Thoracic aorta (tissue), 2 donors: ENCODE data around the gene HDAC9. TPM values are rescaled to one million over a fixed set of nuclear protein-coding genes. Genes with fewer than 3 reads are reported as not detected.

ENCODE experiments used
- ATAC-seq: fragments of 150-250 bp; one replicate; pipeline ENCODE4 v1.8.0; 2017; ENCODE audit warnings: low read depth; ENCODE audit not compliant: insufficient number of reproducible peaks, low FRiP score
- DNase-seq: peaks from one replicate; pipeline ENCODE4 v3.0.0-alpha.2; 2020; ENCODE audit warnings: low spot score
- H3K27ac ChIP-seq, 2 donors: fragments of 200-600 bp; sonication (generic); 1 replicate in 1 of 2; 2 replicates in 1 of 2; pipeline ENCODE4 v1.5.1; 2016; ENCODE audit warnings: mild to moderate bottlenecking in 2 of 2, moderate library complexity in 2 of 2
- H3K27me3 ChIP-seq: fragments of 200-600 bp; sonication (generic); replicated peaks from 2 replicates; pipeline ENCODE4 v1.6.0; 2016; ENCODE audit warnings: mild to moderate bottlenecking; ENCODE audit not compliant: insufficient read depth
- H3K36me3 ChIP-seq: fragments of 200-600 bp; sonication (generic); one replicate; pipeline ENCODE4 v1.5.1; 2016
- H3K4me1 ChIP-seq, 2 donors: fragments of 200-600 bp; sonication (generic); 1 replicate in 1 of 2; 2 replicates in 1 of 2; pipeline versions ENCODE4 v1.5.1 to v1.6.0; 2016; ENCODE audit warnings: low read depth in 2 of 2, mild to moderate bottlenecking in 1 of 2; ENCODE audit not compliant: control insufficient read depth in 1 of 2
- H3K4me3 ChIP-seq: fragments of 200-600 bp; sonication (generic); 2 replicates; pipeline ENCODE4 v1.5.1; 2016; ENCODE audit warnings: mild to moderate bottlenecking
- H3K9me3 ChIP-seq: fragments of 200-600 bp; sonication (generic); 2 replicates; pipeline ENCODE4 v1.5.1; 2016
- CTCF ChIP-seq: fragments of 200-600 bp; sonication (generic); IDR thresholded peaks from one replicate; pipeline ENCODE4 v1.5.1; 2019; ENCODE audit warnings: antibody characterized with exemption
- total RNA-seq, 2 donors: library from RNA; depleted of rRNA; stranded (reverse); fragments of >200 nt; gene quantifications; one replicate each; pipeline versions ENCODE4 v1.1.0 to v1.2.3, GENCODE V29; 2016

The HDAC9 gene
- total RNA-seq, 2 donors from 2014 or later, result 64.1 to 81.6 TPM

DNA sequence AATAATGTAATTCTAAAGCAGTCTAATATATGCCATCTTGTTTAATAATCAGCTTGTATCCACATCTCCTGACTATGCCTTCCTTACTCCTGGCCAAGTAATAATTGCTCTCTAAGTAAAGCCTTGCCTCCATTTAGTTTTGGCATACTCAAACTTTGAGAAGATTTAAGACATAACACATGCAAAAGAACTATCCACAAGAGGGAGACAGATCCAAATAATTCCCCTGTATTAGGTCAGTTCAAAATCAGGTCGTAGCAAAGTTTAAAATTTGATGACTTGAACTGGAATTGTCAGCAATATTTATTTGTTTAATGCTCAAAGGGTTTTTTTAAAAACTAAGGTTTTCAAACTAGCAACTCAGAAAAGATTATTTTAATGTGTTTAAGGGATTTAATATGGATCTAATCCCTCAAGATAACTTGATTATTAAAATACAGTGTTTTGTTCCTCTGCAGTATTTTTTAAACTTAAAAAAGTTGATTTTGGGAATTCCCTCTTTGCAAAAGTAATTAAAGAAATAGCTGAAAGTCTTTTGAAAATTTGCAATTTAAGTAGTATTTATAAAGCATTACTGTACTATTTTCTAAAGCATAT lies 95.3 kb downstream of the HDAC9 start:
- H3K4me1 ChIP-seq, result no peaks in the 10 kb centered on the region
- H3K27me3 ChIP-seq, result no peaks in the 10 kb centered on the region
- H3K4me3 ChIP-seq, result no peak overlapping the region
- H3K36me3 ChIP-seq, result peaks cover 5% of the 10 kb centered on the region
- H3K27ac ChIP-seq, result no peak overlapping the region
- no peak for DNase-seq
- TF ChIP-seq CTCF, result peak; percentile 42
- H3K9me3 ChIP-seq, result no peaks in the 10 kb centered on the region
- ATAC-seq, result no peak

GRCh38 chr7:18593602-18594279 lies 98.2 kb downstream of the HDAC9 start:
- DNase-seq, result no peak
- no peaks in the 10 kb centered on the region for H3K27me3 ChIP-seq
- H3K4me3 ChIP-seq, result no peak overlapping the region
- H3K36me3 ChIP-seq, result peaks cover 5% of the 10 kb centered on the region
- H3K27ac ChIP-seq, result no peak overlapping the region
- no peak for ATAC-seq
- TF ChIP-seq CTCF, result no peak
- peaks cover 0 to 12% of the 10 kb centered on the region in 2 donors for H3K4me1 ChIP-seq
- H3K9me3 ChIP-seq, result no peaks in the 10 kb centered on the region

GRCh38 chr7:18597754-18598153 lies 102.2 kb downstream of the HDAC9 start:
- DNase-seq (no peak), ATAC-seq (no peak)
- no peak for TF ChIP-seq CTCF
- peaks cover 19% of the 10 kb centered on the region for H3K36me3 ChIP-seq
- no peak overlapping the region for H3K4me3 ChIP-seq
- H3K27me3 ChIP-seq, result no peaks in the 10 kb centered on the region
- no peak overlapping the region for H3K27ac ChIP-seq
- peaks cover 12% of the 10 kb centered on the region for H3K9me3 ChIP-seq
- H3K4me1 ChIP-seq, result peaks cover 0 to 12% of the 10 kb centered on the region in 2 donors

DNA sequence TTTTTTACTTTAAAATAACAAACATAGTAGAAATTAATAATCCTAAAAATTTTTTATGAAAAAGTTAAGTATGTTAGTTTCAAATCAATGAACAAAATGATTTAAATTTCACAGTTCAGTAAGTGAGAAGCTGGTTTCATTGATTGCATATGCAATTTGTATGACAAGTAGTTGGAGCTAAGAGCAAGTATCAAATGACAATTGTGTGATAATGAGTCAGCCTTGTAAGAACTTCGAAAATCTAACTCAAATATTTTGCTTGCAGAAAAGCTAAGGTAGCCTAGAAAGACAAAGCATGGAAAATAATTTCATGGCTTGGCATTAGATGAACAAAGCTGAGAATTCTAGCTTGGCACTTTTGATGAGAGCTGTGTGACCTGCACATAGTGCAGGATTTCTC lies 111.5 kb downstream of the HDAC9 start:
- Histone ChIP-seq H3K27me3 (no peaks in the 10 kb centered on the region), H3K4me3 (no peak overlapping the region), H3K4me1 (no peaks in the 10 kb centered on the region), H3K27ac (no peak overlapping the region), H3K9me3 (peaks cover 12% of the 10 kb centered on the region), H3K36me3 (peaks cover 35% of the 10 kb centered on the region)
- ATAC-seq, result no peak
- no peak for DNase-seq
- TF ChIP-seq CTCF, result no peak

GRCh38 chr7:18610331-18610948 lies 114.9 kb downstream of the HDAC9 start:
- ATAC-seq (no peak), DNase-seq (no peak)
- Histone ChIP-seq H3K4me1 (peaks cover under 1 to 5% of the 10 kb centered on the region in 2 donors), H3K27me3 (no peaks in the 10 kb centered on the region), H3K9me3 (peaks cover 3% of the 10 kb centered on the region), H3K27ac (no peak overlapping the region), H3K36me3 (peaks cover 9% of the 10 kb centered on the region), H3K4me3 (no peak overlapping the region)
- no peak for TF ChIP-seq CTCF
